ENCODE results near the gene IRAK2. TPM values are rescaled to one million over a fixed set of nuclear protein-coding genes. Genes with fewer than 3 reads are reported as not detected.

Gene IRAK2
- total RNA-seq, 2 donors from 2014 or later, result 0.26 to 0.40 TPM

DNA sequence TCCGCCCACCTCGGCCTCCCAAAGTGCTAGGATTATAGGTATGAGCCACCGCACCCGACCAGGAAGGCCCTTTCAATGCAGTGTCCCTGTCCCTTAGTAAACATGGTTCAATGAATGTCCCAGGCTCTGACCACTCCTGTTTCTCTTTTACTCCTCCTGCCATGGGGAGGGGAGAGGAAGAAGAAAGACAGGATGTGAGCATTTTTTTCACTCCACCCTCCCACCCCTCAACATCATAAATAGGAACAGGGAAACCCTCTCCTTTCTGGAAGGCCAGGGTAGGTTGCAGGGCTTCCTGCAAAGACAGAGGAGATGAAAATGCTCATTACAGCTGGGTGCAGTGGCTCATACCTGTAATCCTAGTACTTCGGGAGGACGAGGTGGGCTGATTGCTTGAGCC, 76.1 kb downstream of the IRAK2 start:
- DNase-seq, result no peak
- WGBS, 2 experiments (ENCODE audit: insufficient coverage in 1 of 2, insufficient read length in 1 of 2), result 82 to 91% methylated on average over 4 to 6 of the region's 6 CpGs
- H3K4me3 ChIP-seq (ENCODE audit: low read length), result no peak overlapping the region
- no peaks in the 10 kb centered on the region for H3K27me3 Mint-ChIP-seq (ENCODE audit: insufficient read depth)
- TF ChIP-seq, protein P1, sequence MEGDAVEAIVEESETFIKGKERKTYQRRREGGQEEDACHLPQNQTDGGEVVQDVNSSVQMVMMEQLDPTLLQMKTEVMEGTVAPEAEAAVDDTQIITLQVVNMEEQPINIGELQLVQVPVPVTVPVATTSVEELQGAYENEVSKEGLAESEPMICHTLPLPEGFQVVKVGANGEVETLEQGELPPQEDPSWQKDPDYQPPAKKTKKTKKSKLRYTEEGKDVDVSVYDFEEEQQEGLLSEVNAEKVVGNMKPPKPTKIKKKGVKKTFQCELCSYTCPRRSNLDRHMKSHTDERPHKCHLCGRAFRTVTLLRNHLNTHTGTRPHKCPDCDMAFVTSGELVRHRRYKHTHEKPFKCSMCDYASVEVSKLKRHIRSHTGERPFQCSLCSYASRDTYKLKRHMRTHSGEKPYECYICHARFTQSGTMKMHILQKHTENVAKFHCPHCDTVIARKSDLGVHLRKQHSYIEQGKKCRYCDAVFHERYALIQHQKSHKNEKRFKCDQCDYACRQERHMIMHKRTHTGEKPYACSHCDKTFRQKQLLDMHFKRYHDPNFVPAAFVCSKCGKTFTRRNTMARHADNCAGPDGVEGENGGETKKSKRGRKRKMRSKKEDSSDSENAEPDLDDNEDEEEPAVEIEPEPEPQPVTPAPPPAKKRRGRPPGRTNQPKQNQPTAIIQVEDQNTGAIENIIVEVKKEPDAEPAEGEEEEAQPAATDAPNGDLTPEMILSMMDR (conservative IDR thresholded peaks at IDR 0.05), result no peak
- H3K27me3 ChIP-seq (ENCODE audit: control insufficient read depth, insufficient read depth, low read length, poor library complexity, severe bottlenecking), result no peaks in the 10 kb centered on the region
- H3K4me1 ChIP-seq (ENCODE audit: control insufficient read depth, insufficient read depth, low read length), result no peaks in the 10 kb centered on the region
- no peaks in the 10 kb centered on the region for H3K36me3 Mint-ChIP-seq (ENCODE audit: low read depth)
- no peaks in the 10 kb centered on the region for H3K4me1 Mint-ChIP-seq
- no peak overlapping the region for H3K9ac ChIP-seq (ENCODE audit: extremely low read depth, low read length, poor library complexity, severe bottlenecking)
- H3K27ac ChIP-seq (ENCODE audit: low read depth, low read length), result no peak overlapping the region
- no peak overlapping the region for H3K4me3 Mint-ChIP-seq
- peaks cover 20% of the 10 kb centered on the region for H3K9me3 ChIP-seq (ENCODE audit: control insufficient read depth, low read length)
- peaks cover 18% of the 10 kb centered on the region for H3K9me3 Mint-ChIP-seq
- H3K27ac Mint-ChIP-seq, result no peak overlapping the region
- H3K36me3 ChIP-seq (ENCODE audit: control insufficient read depth, insufficient read depth, low read length), result no peaks in the 10 kb centered on the region

DNA sequence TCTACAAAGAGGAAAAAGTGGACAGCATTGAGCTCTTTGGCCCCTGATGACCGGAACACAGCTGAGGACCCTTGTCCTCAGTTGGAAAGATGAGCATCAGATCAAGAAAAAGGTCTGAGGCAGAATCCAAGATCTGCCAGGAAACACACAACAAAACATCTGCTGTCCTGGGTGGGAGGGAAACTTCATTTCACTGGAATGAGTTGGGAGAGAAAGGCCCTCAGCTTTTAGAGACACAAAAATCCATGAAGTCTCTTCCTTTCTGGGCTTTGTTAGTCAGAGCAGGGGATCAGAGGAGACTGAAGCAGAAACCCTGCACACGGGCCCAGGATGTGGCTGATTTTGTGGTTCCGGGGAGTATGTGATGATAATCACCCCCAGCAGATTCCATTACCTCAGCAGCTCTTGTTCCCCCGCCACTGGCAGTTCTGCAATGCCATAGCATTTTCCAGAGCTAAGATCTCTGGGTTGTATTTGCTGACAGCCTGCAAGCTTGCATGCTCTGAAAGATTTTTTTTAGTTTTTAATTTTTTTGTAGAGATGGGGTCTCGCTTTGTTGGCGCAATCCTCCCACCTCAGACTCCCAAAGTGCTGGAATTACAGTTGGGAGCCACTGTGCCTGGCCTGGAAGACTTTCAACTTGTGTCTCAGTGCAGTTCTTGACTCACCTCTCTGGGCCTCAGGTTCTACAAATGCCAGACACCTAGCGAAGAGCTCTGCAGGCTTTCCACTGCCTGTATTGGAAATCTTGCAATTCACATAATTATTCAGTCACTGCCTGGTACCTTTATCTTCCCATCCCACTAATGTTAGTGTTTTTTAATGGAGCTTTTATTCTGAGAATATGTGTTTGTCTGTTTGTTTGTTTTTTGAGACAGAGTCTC, 77.7 kb downstream of the IRAK2 start:
- WGBS, 2 experiments (ENCODE audit: insufficient coverage in 1 of 2, insufficient read length in 1 of 2), result 90 to 92% methylated on average over 6 to 7 of the region's 7 CpGs
- no peak overlapping the region for H3K9ac ChIP-seq (ENCODE audit: extremely low read depth, low read length, poor library complexity, severe bottlenecking)
- H3K27ac ChIP-seq (ENCODE audit: low read depth, low read length), result no peak overlapping the region
- H3K27me3 ChIP-seq (ENCODE audit: control insufficient read depth, insufficient read depth, low read length, poor library complexity, severe bottlenecking), result no peaks in the 10 kb centered on the region
- Mint-ChIP-seq H3K4me1 (no peaks in the 10 kb centered on the region), H3K36me3 (ENCODE audit: low read depth) (no peaks in the 10 kb centered on the region), H3K27me3 (ENCODE audit: insufficient read depth) (peaks cover 3% of the 10 kb centered on the region), H3K27ac (no peak overlapping the region), H3K9me3 (peaks cover 30% of the 10 kb centered on the region), H3K4me3 (no peak overlapping the region)
- no peak overlapping the region for H3K4me3 ChIP-seq (ENCODE audit: low read length)
- H3K4me1 ChIP-seq (ENCODE audit: control insufficient read depth, insufficient read depth, low read length), result no peaks in the 10 kb centered on the region
- TF ChIP-seq, protein P1 (conservative IDR thresholded peaks at IDR 0.05), result no peak
- no peak for DNase-seq
- no peaks in the 10 kb centered on the region for H3K36me3 ChIP-seq (ENCODE audit: control insufficient read depth, insufficient read depth, low read length)
- peaks cover 19% of the 10 kb centered on the region for H3K9me3 ChIP-seq (ENCODE audit: control insufficient read depth, low read length)

GRCh38 chr3:10244009-10244408, 79.3 kb downstream of the IRAK2 start:
- no peaks in the 10 kb centered on the region for H3K4me1 ChIP-seq (ENCODE audit: control insufficient read depth, insufficient read depth, low read length)
- no peak overlapping the region for H3K4me3 ChIP-seq (ENCODE audit: low read length)
- WGBS, 2 experiments (ENCODE audit: insufficient coverage in 1 of 2, insufficient read length in 1 of 2), result 57 to 88% methylated on average over 1 to 3 of the region's 3 CpGs
- peaks cover 38% of the 10 kb centered on the region for H3K9me3 Mint-ChIP-seq
- no peak for DNase-seq
- peaks cover 4% of the 10 kb centered on the region for H3K4me1 Mint-ChIP-seq
- no peaks in the 10 kb centered on the region for H3K27me3 ChIP-seq (ENCODE audit: control insufficient read depth, insufficient read depth, low read length, poor library complexity, severe bottlenecking)
- no peaks in the 10 kb centered on the region for H3K36me3 ChIP-seq (ENCODE audit: control insufficient read depth, insufficient read depth, low read length)
- TF ChIP-seq, protein P1 (conservative IDR thresholded peaks at IDR 0.05), result no peak
- H3K27ac ChIP-seq (ENCODE audit: low read depth, low read length), result no peak overlapping the region
- peaks cover 1% of the 10 kb centered on the region for H3K36me3 Mint-ChIP-seq (ENCODE audit: low read depth)
- H3K4me3 Mint-ChIP-seq, result no peak overlapping the region
- no peak overlapping the region for H3K9ac ChIP-seq (ENCODE audit: extremely low read depth, low read length, poor library complexity, severe bottlenecking)
- H3K27me3 Mint-ChIP-seq (ENCODE audit: insufficient read depth), result peaks cover 11% of the 10 kb centered on the region
- H3K9me3 ChIP-seq (ENCODE audit: control insufficient read depth, low read length), result peaks cover 19% of the 10 kb centered on the region
- H3K27ac Mint-ChIP-seq, result no peak overlapping the region

Measured in endodermal cell (in vitro differentiated cells).